ENCODE results near the gene ELAPOR2. TPM values are rescaled to one million over a fixed set of nuclear protein-coding genes. Genes with fewer than 3 reads are reported as not detected.

Gene ELAPOR2
- total RNA-seq, 1 experiment from 2014 or later: 26.9 TPM

DNA sequence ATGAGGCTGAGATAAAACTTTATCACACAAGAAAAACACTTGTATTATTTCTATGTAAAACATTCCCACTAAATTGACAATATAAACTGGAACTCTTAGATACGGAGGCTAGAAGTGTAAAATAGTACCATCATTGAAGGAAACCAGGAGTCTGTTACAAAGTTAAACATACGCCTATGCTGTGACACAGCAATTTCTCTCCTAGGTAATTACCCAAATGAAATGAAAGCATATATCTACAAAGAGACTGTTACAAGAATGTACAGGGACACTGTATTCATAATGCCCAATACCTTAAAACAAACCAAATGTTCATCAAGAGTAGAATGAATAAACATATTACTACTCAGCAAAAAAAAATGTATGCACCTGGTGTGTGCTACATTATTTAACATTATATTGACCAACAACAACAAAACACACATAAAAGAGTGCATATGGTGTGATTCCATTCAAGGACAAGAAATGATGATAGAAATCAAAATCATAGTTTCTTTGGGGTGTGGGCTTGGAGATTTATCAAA is 33.2 kb upstream of the ELAPOR2 start:
- Histone ChIP-seq H3K4me3 (ENCODE audit: low read length) (no peak overlapping the region), H4K20me1 (ENCODE audit: insufficient read depth, low read depth, low read length) (no peaks in the 10 kb centered on the region), H3K27me3 (ENCODE audit: low read length) (no peaks in the 10 kb centered on the region), H3K36me3 (ENCODE audit: insufficient read depth, low read length) (no peaks in the 10 kb centered on the region), H3K9me3 (ENCODE audit: low read length) (no peaks in the 10 kb centered on the region), H3K4me1 (ENCODE audit: low read length) (no peaks in the 10 kb centered on the region), H2AFZ (ENCODE audit: low read length) (no peak overlapping the region), H3K9me2 (replicated peaks; ENCODE audit: insufficient read depth, low read length) (no peaks in the 10 kb centered on the region), H3K79me2 (ENCODE audit: low read length) (no peaks in the 10 kb centered on the region), H3K9ac (ENCODE audit: low read length) (no peak overlapping the region), H3K27ac (ENCODE audit: low read length) (no peak overlapping the region), H3K4me2 (ENCODE audit: low read depth, low read length, poor library complexity, severe bottlenecking) (no peak overlapping the region)
- DNase-seq: no peak

DNA sequence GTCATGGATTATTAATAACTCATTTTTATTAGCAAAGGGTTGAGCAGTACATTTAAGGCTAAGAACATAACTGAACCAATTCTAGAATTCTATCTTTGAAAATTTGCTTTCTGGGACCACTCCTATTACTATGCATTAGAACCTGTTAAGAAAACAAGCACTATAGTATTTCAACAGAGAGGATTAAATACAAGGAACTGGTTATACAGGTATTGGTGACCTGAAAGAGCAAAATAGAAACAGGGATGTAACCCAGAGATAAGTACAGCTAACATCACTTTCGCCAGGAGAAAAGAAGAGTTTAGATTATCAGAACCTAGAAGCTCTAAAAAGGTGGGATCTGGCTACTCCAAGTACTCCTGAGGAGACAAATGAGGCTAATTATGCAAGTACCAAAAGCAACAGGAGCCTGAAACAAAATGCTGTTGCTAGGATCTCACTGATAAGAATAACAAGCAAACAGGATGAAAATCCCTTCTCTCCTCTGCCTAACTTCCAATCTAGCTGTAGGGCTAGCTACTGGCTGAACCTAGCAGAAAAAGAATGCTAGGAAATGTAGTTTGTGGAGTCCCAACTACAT is 32.1 kb upstream of the ELAPOR2 start:
- Histone ChIP-seq H3K27ac (ENCODE audit: low read length) (no peak overlapping the region), H3K9ac (ENCODE audit: low read length) (no peak overlapping the region), H2AFZ (ENCODE audit: low read length) (no peak overlapping the region), H3K4me3 (ENCODE audit: low read length) (no peak overlapping the region), H3K79me2 (ENCODE audit: low read length) (no peaks in the 10 kb centered on the region), H3K4me2 (ENCODE audit: low read depth, low read length, poor library complexity, severe bottlenecking) (no peak overlapping the region), H3K9me3 (ENCODE audit: low read length) (no peaks in the 10 kb centered on the region), H3K4me1 (ENCODE audit: low read length) (no peaks in the 10 kb centered on the region), H3K36me3 (ENCODE audit: insufficient read depth, low read length) (no peaks in the 10 kb centered on the region), H3K27me3 (ENCODE audit: low read length) (no peaks in the 10 kb centered on the region), H4K20me1 (ENCODE audit: insufficient read depth, low read depth, low read length) (no peaks in the 10 kb centered on the region), H3K9me2 (replicated peaks; ENCODE audit: insufficient read depth, low read length) (no peaks in the 10 kb centered on the region)
- DNase-seq: no peak

DNA sequence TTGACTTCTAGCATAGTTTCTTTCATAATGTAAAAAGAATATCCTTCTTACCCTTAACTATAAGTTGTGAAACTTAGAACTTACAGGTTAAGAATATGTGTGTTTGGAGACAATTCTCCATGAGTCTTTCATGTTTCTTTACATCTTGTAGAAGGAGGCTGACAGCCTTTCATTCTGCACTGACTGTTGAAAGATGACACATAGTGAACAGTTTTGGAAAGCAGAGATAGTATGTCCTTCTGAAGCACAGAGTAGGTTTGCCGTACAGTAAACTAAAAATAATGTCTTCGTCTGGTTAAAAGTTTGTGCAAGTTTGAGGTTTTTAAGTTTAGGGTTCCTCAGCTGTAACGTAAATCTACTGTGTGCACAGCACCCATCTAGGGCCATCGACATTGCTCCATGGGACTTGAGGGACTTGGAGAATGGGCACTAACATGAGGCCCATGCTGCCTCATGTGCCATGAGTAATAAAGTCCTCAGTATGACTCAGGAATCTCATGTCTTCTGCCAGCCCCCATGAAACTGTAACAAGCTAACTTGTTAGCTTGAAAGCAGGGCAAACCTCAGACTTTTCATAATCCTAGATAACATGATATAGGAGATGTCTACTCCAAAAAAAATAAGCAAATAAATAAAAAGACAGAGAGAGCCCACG is 24.5 kb upstream of the ELAPOR2 start:
- H3K27me3 ChIP-seq (ENCODE audit: low read length): no peaks in the 10 kb centered on the region
- H3K36me3 ChIP-seq (ENCODE audit: insufficient read depth, low read length): no peaks in the 10 kb centered on the region
- no peaks in the 10 kb centered on the region for H3K9me2 ChIP-seq (replicated peaks; ENCODE audit: insufficient read depth, low read length)
- DNase-seq: no peak
- no peaks in the 10 kb centered on the region for H3K79me2 ChIP-seq (ENCODE audit: low read length)
- H3K9me3 ChIP-seq (ENCODE audit: low read length): no peaks in the 10 kb centered on the region
- H3K4me2 ChIP-seq (ENCODE audit: low read depth, low read length, poor library complexity, severe bottlenecking): no peak overlapping the region
- no peak overlapping the region for H3K4me3 ChIP-seq (ENCODE audit: low read length)
- H3K4me1 ChIP-seq (ENCODE audit: low read length): no peaks in the 10 kb centered on the region
- no peak overlapping the region for H2AFZ ChIP-seq (ENCODE audit: low read length)
- no peaks in the 10 kb centered on the region for H4K20me1 ChIP-seq (ENCODE audit: insufficient read depth, low read depth, low read length)
- no peak overlapping the region for H3K27ac ChIP-seq (ENCODE audit: low read length)
- H3K9ac ChIP-seq (ENCODE audit: low read length): no peak overlapping the region

DNA sequence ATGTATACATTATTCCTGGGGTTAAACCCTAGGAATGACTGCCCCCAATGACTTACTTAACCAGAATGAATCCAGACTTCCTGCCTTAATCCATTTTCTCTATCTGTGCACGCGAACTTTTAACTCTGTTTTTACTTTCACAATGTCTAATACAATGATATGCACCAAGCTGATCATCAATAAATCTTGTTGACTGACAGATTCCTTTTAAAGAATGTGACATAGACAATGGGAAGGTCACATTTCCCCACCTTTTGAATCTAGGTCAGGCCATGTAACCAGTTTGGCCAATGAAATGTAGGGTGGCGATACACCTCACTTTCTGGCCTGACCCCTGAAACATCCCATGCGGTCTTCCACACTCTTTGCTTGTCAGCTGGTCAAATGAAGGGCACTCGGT is 23.2 kb upstream of the ELAPOR2 start:
- Histone ChIP-seq H3K9me3 (ENCODE audit: low read length) (no peaks in the 10 kb centered on the region), H3K4me3 (ENCODE audit: low read length) (no peak overlapping the region), H3K4me2 (ENCODE audit: low read depth, low read length, poor library complexity, severe bottlenecking) (no peak overlapping the region)

GRCh38 chr7:87075671-87076404 is 16.4 kb upstream of the ELAPOR2 start:
- H3K9me2 ChIP-seq (replicated peaks; ENCODE audit: insufficient read depth, low read length): no peaks in the 10 kb centered on the region
- H3K27me3 ChIP-seq (ENCODE audit: low read length): no peaks in the 10 kb centered on the region
- no peaks in the 10 kb centered on the region for H3K36me3 ChIP-seq (ENCODE audit: insufficient read depth, low read length)
- H3K9me3 ChIP-seq (ENCODE audit: low read length): no peaks in the 10 kb centered on the region
- no peak overlapping the region for H3K9ac ChIP-seq (ENCODE audit: low read length)
- no peaks in the 10 kb centered on the region for H4K20me1 ChIP-seq (ENCODE audit: insufficient read depth, low read depth, low read length)
- H3K27ac ChIP-seq (ENCODE audit: low read length): no peak overlapping the region
- H3K4me1 ChIP-seq (ENCODE audit: low read length): no peaks in the 10 kb centered on the region
- H3K4me3 ChIP-seq (ENCODE audit: low read length): no peak overlapping the region
- no peak for DNase-seq
- no peak overlapping the region for H3K4me2 ChIP-seq (ENCODE audit: low read depth, low read length, poor library complexity, severe bottlenecking)
- H2AFZ ChIP-seq (ENCODE audit: low read length): no peak overlapping the region
- H3K79me2 ChIP-seq (ENCODE audit: low read length): no peaks in the 10 kb centered on the region

More for the DNA sequence above, 23.2 kb upstream of the ELAPOR2 start:
- H3K9ac ChIP-seq (ENCODE audit: low read length): no peak overlapping the region
- H3K4me1 ChIP-seq (ENCODE audit: low read length): no peaks in the 10 kb centered on the region
- no peak for DNase-seq
- no peak overlapping the region for H2AFZ ChIP-seq (ENCODE audit: low read length)
- H3K79me2 ChIP-seq (ENCODE audit: low read length): no peaks in the 10 kb centered on the region
- no peaks in the 10 kb centered on the region for H3K9me2 ChIP-seq (replicated peaks; ENCODE audit: insufficient read depth, low read length)
- no peaks in the 10 kb centered on the region for H3K27me3 ChIP-seq (ENCODE audit: low read length)
- no peaks in the 10 kb centered on the region for H3K36me3 ChIP-seq (ENCODE audit: insufficient read depth, low read length)
- H4K20me1 ChIP-seq (ENCODE audit: insufficient read depth, low read depth, low read length): no peaks in the 10 kb centered on the region
- no peak overlapping the region for H3K27ac ChIP-seq (ENCODE audit: low read length)

- Histone ChIP-seq H3K9me3 (ENCODE audit: low read length) (no peaks in the 10 kb centered on the region), H2AFZ (ENCODE audit: low read length) (no peak overlapping the region), H3K79me2 (ENCODE audit: low read length) (no peaks in the 10 kb centered on the region), H3K27ac (ENCODE audit: low read length) (no peak overlapping the region), H3K27me3 (ENCODE audit: low read length) (no peaks in the 10 kb centered on the region), H3K9me2 (replicated peaks; ENCODE audit: insufficient read depth, low read length) (no peaks in the 10 kb centered on the region), H3K4me1 (ENCODE audit: low read length) (no peaks in the 10 kb centered on the region), H4K20me1 (ENCODE audit: insufficient read depth, low read depth, low read length) (no peaks in the 10 kb centered on the region), H3K4me2 (ENCODE audit: low read depth, low read length, poor library complexity, severe bottlenecking) (no peak overlapping the region), H3K9ac (ENCODE audit: low read length) (no peak overlapping the region), H3K4me3 (ENCODE audit: low read length) (no peak overlapping the region), H3K36me3 (ENCODE audit: insufficient read depth, low read length) (no peaks in the 10 kb centered on the region)
- no peak for DNase-seq
Measured at GRCh38 chr7:87067788-87068187, 8.3 kb upstream of the ELAPOR2 start.

DNA sequence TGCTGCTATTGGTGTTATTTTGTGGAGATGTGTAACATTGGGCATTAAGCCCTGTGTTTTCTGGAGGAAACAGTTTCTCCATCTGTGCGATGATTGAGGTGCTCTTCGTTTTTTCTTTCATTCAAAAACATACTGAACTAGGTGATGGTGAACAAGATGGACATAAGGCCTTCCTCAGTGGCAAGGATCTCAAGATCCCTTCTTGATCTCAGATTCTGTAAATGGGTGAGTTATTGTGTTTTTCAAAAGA is 759 bp upstream of the ELAPOR2 start:
- Histone ChIP-seq H3K9me2 (replicated peaks; ENCODE audit: insufficient read depth, low read length) (no peaks in the 10 kb centered on the region), H3K9ac (ENCODE audit: low read length) (peak overlapping the region; percentile 63), H3K4me1 (ENCODE audit: low read length) (peaks cover 16% of the 10 kb centered on the region), H3K27me3 (ENCODE audit: low read length) (no peaks in the 10 kb centered on the region), H3K79me2 (ENCODE audit: low read length) (no peaks in the 10 kb centered on the region), H3K36me3 (ENCODE audit: insufficient read depth, low read length) (no peaks in the 10 kb centered on the region), H3K4me3 (ENCODE audit: low read length) (peak overlapping the region; percentile 68), H3K4me2 (ENCODE audit: low read depth, low read length, poor library complexity, severe bottlenecking) (peak overlapping the region; percentile 67), H2AFZ (ENCODE audit: low read length) (peak overlapping the region; percentile 89), H3K27ac (ENCODE audit: low read length) (no peak overlapping the region), H3K9me3 (ENCODE audit: low read length) (no peaks in the 10 kb centered on the region), H4K20me1 (ENCODE audit: insufficient read depth, low read depth, low read length) (no peaks in the 10 kb centered on the region)
- DNase-seq: peak; percentile 42

- H3K36me3 ChIP-seq (ENCODE audit: insufficient read depth, low read length): no peaks in the 10 kb centered on the region
- no peaks in the 10 kb centered on the region for H3K27me3 ChIP-seq (ENCODE audit: low read length)
- H3K79me2 ChIP-seq (ENCODE audit: low read length): no peaks in the 10 kb centered on the region
- peak overlapping the region; percentile 56 for H3K9ac ChIP-seq (ENCODE audit: low read length)
- H4K20me1 ChIP-seq (ENCODE audit: insufficient read depth, low read depth, low read length): no peaks in the 10 kb centered on the region
- no peak overlapping the region for H3K27ac ChIP-seq (ENCODE audit: low read length)
- H3K4me3 ChIP-seq (ENCODE audit: low read length): peak overlapping the region; percentile 68
- no peaks in the 10 kb centered on the region for H3K9me2 ChIP-seq (replicated peaks; ENCODE audit: insufficient read depth, low read length)
- peak; percentile 62 for DNase-seq
- no peaks in the 10 kb centered on the region for H3K9me3 ChIP-seq (ENCODE audit: low read length)
- peak overlapping the region; percentile 28; the same call in 1 of the 2 replicates for H2AFZ ChIP-seq (ENCODE audit: low read length)
- H3K4me1 ChIP-seq (ENCODE audit: low read length): peaks cover 16% of the 10 kb centered on the region
- H3K4me2 ChIP-seq (ENCODE audit: low read depth, low read length, poor library complexity, severe bottlenecking): peak overlapping the region; percentile 67
Measured at GRCh38 chr7:87058744-87059524, 520 bp downstream of the ELAPOR2 start.
